Keratinocyte (primary cell): ENCODE measurements around the gene SERPINA4. TPM values are rescaled to one million over a fixed set of nuclear protein-coding genes. Genes with fewer than 3 reads are reported as not detected.

Experiments used
- DNase-seq: peaks from one replicate; pipeline ENCODE4 v3.0.0-alpha.2; 2011; ENCODE audit warnings: low read depth, missing footprints, low spot score
- FAIRE-seq: peaks from 2 replicates; lab custom pipeline; 2011; peaks lifted over from hg19 to GRCh38; lab: Jason Lieb, UNC
- H2AFZ ChIP-seq: 2 replicates; pipeline ENCODE4 v1.6.0; 2012; ENCODE audit warnings: low read length, control low read depth, inconsistent platforms; ENCODE audit not compliant: control insufficient read depth
- H3K27ac ChIP-seq: 2 replicates; pipeline ENCODE4 v1.5.1; 2011; ENCODE audit warnings: low read length; ENCODE audit not compliant: control insufficient read depth, insufficient read depth
- H3K27me3 ChIP-seq: 3 replicates; pipeline ENCODE4 v1.6.0; 2011; ENCODE audit warnings: low read length; ENCODE audit not compliant: control insufficient read depth, insufficient read depth; ENCODE audit errors: extremely low read depth
- H3K36me3 ChIP-seq, 2 experiments: 2 replicates in 1 of 2; 3 replicates in 1 of 2; pipeline ENCODE4 v1.5.1; 2011; ENCODE audit warnings: low read length in 2 of 2, mild to moderate bottlenecking in 1 of 2; ENCODE audit not compliant: control insufficient read depth in 2 of 2, insufficient read depth in 2 of 2; ENCODE audit errors: extremely low read depth in 1 of 2
- H3K4me1 ChIP-seq: 3 replicates; pipeline ENCODE4 v1.5.1; 2011; ENCODE audit warnings: low read length; ENCODE audit not compliant: control insufficient read depth, insufficient read depth; ENCODE audit errors: extremely low read depth
- H3K4me2 ChIP-seq: 3 replicates; pipeline ENCODE4 v1.6.0; 2011; ENCODE audit warnings: low read depth, low read length; ENCODE audit not compliant: control insufficient read depth, insufficient read depth; ENCODE audit errors: extremely low read depth
- H3K4me3 ChIP-seq, 3 experiments: fragments of 200-600 bp in 1 of 3; sonication (generic) in 1 of 3; 2 replicates in 2 of 3; 3 replicates in 1 of 3; pipeline ENCODE4 v1.5.1; 2011 to 2016; ENCODE audit warnings: low read length in 3 of 3, mild to moderate bottlenecking in 3 of 3, control low read depth in 2 of 3, inconsistent platforms in 1 of 3, low read depth in 1 of 3, mixed read lengths in 1 of 3, mixed run types in 1 of 3, moderate library complexity in 1 of 3; ENCODE audit not compliant: control insufficient read depth in 2 of 3, insufficient read depth in 2 of 3; ENCODE audit errors: extremely low read depth in 1 of 3
- H3K79me2 ChIP-seq: 2 replicates; pipeline ENCODE4 v1.6.0; 2012; ENCODE audit warnings: low read length; ENCODE audit not compliant: control insufficient read depth, insufficient read depth
- H3K9ac ChIP-seq: 3 replicates; pipeline ENCODE4 v1.6.0; 2011; ENCODE audit warnings: low read length; ENCODE audit not compliant: control insufficient read depth, insufficient read depth; ENCODE audit errors: extremely low read depth
- H3K9me1 ChIP-seq: 3 replicates; pipeline ENCODE4 v1.6.0; 2011; ENCODE audit warnings: low read length; ENCODE audit not compliant: control insufficient read depth, insufficient read depth; ENCODE audit errors: extremely low read depth
- H3K9me3 ChIP-seq: 2 replicates; pipeline ENCODE4 v1.5.1; 2012; ENCODE audit warnings: low read depth, low read length; ENCODE audit not compliant: control insufficient read depth
- H4K20me1 ChIP-seq: 3 replicates; pipeline ENCODE4 v1.6.0; 2011; ENCODE audit warnings: low read length; ENCODE audit not compliant: control insufficient read depth, insufficient read depth; ENCODE audit errors: extremely low read depth
- CTCF ChIP-seq, 3 experiments: IDR thresholded peaks in 1 of 3; conservative IDR thresholded peaks in 1 of 3; optimal IDR thresholded peaks in 1 of 3; 2 replicates in 2 of 3; 3 replicates in 1 of 3; pipeline versions ENCODE3 to v1.5.1; 2011; ENCODE audit warnings: low read length in 3 of 3, mild to moderate bottlenecking in 3 of 3, moderate library complexity in 2 of 3, control low read depth in 1 of 3, inconsistent platforms in 1 of 3; ENCODE audit not compliant: insufficient read depth in 2 of 3; ENCODE audit errors: extremely low read depth in 1 of 3
- EZH2 ChIP-seq: IDR thresholded peaks from one replicate; pipeline ENCODE4 v1.6.1; 2012; ENCODE audit warnings: inconsistent platforms, mild to moderate bottlenecking, low read length, moderate library complexity
- dilution Hi-C: fragments of 300-500 bp; cut with MboI; formaldehyde crosslinking; loops from one replicate; pipeline ENCODE4 v1.7.0; 2020; ENCODE audit warnings: low sequenced_read_pairs; ENCODE audit not compliant: extremely low pct_ligation_motif_present
- polyA plus RNA-seq, 5 experiments: library from polyadenylated mRNA; depleted of rRNA in 3 of 5; stranded (reverse) in 3 of 5; stranded (forward) in 1 of 5; unstranded in 1 of 5; fragments of >200 nt; gene quantifications; 1 replicate in 1 of 5; 2 replicates in 3 of 5; 3 replicates in 1 of 5; pipeline versions ENCODE4 v1.2.1 to v1.2.3, GENCODE V29; 2011 to 2012; ENCODE audit warnings: missing spikeins in 2 of 5, low read depth in 1 of 5, low replicate concordance in 1 of 5

SERPINA4 gene
- polyA plus RNA-seq, 1 donor (not counting 4 experiments of a cell fraction or from before 2014, with no cell fraction given) = not detected

- dilution Hi-C loops = no loop called here
- Histone ChIP-seq H3K36me3 (no peaks in the 10 kb centered on the region), H3K4me1 (no peaks in the 10 kb centered on the region), H4K20me1 (no peaks in the 10 kb centered on the region), H3K4me2 (no peak overlapping the region), H3K27me3 (no peaks in the 10 kb centered on the region), H3K9me1 (no peaks in the 10 kb centered on the region), H3K9me3 (no peaks in the 10 kb centered on the region), H2AFZ (no peak overlapping the region), H3K4me3 (no peak overlapping the region), H3K27ac (no peak overlapping the region), H3K9ac (no peak overlapping the region), H3K79me2 (no peaks in the 10 kb centered on the region)
- DNase-seq (no peak), FAIRE-seq (no peak)
- no peak for TF ChIP-seq CTCF (optimal IDR thresholded peaks at IDR 0.05 in 1 of 3, IDR thresholded peaks at IDR 0.05 in 1 of 3, conservative IDR thresholded peaks at IDR 0.05 in 1 of 3; ENCODE audit: extremely low read depth in 1 of 3, insufficient read depth in 2 of 3, low read length in 3 of 3)
- no peak for TF ChIP-seq EZH2
Measured at GRCh38 chr14:94555991-94556390, 5.3 kb upstream of the SERPINA4 start.

GRCh38 chr14:94557327-94557726 lies 3.9 kb upstream of the SERPINA4 start:
- Histone ChIP-seq H3K36me3 (no peaks in the 10 kb centered on the region), H4K20me1 (no peaks in the 10 kb centered on the region), H3K4me3 (no peak overlapping the region), H3K9ac (no peak overlapping the region), H3K9me1 (no peaks in the 10 kb centered on the region), H3K79me2 (no peaks in the 10 kb centered on the region), H2AFZ (no peak overlapping the region), H3K4me2 (no peak overlapping the region), H3K4me1 (no peaks in the 10 kb centered on the region), H3K9me3 (no peaks in the 10 kb centered on the region), H3K27ac (no peak overlapping the region), H3K27me3 (no peaks in the 10 kb centered on the region)
- no peak for DNase-seq
- no peak for TF ChIP-seq EZH2
- no peak for TF ChIP-seq CTCF (optimal IDR thresholded peaks at IDR 0.05 in 1 of 3, IDR thresholded peaks at IDR 0.05 in 1 of 3, conservative IDR thresholded peaks at IDR 0.05 in 1 of 3; ENCODE audit: extremely low read depth in 1 of 3, insufficient read depth in 2 of 3, low read length in 3 of 3)
- dilution Hi-C loops = no loop called here
- no peak for FAIRE-seq
